IPS-18a (cell line): Measurements from ENCODE around the gene AMOTL2.

Experiments used
- H3K27ac ChIP-seq: one replicate; pipeline ENCODE4 v1.5.1; 2013; ENCODE audit warnings: low read length
- H3K27me3 ChIP-seq: one replicate; pipeline ENCODE4 v1.6.1; 2013; ENCODE audit warnings: mild to moderate bottlenecking, low read length; ENCODE audit not compliant: control insufficient read depth, insufficient read depth
- H3K36me3 ChIP-seq: one replicate; pipeline ENCODE4 v1.6.1; 2013; ENCODE audit warnings: low read depth, low read length; ENCODE audit not compliant: control insufficient read depth
- H3K4me1 ChIP-seq: one replicate; pipeline ENCODE4 v1.6.1; 2013; ENCODE audit warnings: low read depth, low read length; ENCODE audit not compliant: control insufficient read depth
- H3K4me3 ChIP-seq: one replicate; pipeline ENCODE4 v1.5.1; 2013; ENCODE audit warnings: low read length
- H3K9ac ChIP-seq: one replicate; pipeline ENCODE4 v1.6.1; 2013; ENCODE audit warnings: mild to moderate bottlenecking, low read length, moderate library complexity
- H3K9me3 ChIP-seq: one replicate; pipeline ENCODE4 v1.6.1; 2013; ENCODE audit warnings: low read depth, low read length; ENCODE audit not compliant: control insufficient read depth

The AMOTL2 gene

DNA sequence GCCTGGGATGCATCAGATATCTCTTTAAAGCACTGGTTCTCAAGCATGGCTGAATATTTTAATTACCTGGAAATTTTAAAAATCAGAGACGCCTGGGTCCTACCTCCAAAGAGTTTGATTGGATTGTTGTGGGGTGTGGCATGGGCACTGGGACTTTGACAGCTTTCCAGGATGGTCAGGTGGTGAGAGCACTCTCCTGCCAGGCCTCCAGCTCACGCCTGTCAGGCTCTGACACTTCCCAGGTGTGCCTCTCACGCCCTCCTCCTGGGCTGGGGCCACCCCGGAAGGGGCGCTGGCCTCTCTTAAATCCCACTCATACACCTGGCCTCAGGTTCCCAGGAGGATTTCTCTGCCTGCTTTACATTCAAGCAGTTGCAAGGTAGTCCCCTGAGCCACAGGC is 48.5 kb downstream of the AMOTL2 start:
- Histone ChIP-seq H3K4me3 (no peak overlapping the region), H3K36me3 (no peaks in the 10 kb centered on the region), H3K4me1 (peaks cover 18% of the 10 kb centered on the region), H3K27me3 (no peaks in the 10 kb centered on the region), H3K9ac (no peak overlapping the region), H3K27ac (no peak overlapping the region), H3K9me3 (no peaks in the 10 kb centered on the region)

DNA sequence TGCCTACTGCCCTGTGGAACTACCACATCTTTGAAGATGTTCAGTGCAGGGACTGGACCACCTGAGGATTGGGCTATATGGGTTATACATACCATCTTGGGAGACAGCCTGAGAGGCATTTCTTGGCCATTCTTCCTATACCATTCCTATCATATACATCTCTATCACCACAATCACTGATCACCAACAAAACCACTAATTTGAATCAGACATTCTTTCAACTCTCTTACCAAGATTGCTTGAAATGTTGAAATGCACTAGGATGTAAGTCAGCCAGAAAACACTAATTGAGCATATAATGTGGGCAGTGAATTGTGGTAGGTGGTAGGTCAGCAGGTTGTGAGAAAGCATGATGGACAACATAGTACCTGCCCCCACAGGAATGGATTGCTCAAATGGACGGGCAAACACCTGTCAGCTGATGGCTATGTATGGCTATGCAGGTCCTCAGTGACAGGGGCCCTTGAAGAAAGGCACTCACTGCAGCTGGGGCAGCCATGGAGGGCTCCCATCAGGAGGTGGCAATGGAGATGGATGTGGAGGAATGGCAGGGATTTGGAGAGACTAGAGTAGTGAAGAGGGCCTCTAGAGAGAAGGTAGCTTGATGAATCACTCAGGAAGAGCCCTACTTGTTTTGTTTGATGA is 49.1 kb downstream of the AMOTL2 start:
- Histone ChIP-seq H3K9me3 (no peaks in the 10 kb centered on the region), H3K36me3 (no peaks in the 10 kb centered on the region), H3K27ac (no peak overlapping the region), H3K27me3 (no peaks in the 10 kb centered on the region), H3K4me1 (peaks cover 18% of the 10 kb centered on the region), H3K4me3 (no peak overlapping the region), H3K9ac (no peak overlapping the region)

DNA sequence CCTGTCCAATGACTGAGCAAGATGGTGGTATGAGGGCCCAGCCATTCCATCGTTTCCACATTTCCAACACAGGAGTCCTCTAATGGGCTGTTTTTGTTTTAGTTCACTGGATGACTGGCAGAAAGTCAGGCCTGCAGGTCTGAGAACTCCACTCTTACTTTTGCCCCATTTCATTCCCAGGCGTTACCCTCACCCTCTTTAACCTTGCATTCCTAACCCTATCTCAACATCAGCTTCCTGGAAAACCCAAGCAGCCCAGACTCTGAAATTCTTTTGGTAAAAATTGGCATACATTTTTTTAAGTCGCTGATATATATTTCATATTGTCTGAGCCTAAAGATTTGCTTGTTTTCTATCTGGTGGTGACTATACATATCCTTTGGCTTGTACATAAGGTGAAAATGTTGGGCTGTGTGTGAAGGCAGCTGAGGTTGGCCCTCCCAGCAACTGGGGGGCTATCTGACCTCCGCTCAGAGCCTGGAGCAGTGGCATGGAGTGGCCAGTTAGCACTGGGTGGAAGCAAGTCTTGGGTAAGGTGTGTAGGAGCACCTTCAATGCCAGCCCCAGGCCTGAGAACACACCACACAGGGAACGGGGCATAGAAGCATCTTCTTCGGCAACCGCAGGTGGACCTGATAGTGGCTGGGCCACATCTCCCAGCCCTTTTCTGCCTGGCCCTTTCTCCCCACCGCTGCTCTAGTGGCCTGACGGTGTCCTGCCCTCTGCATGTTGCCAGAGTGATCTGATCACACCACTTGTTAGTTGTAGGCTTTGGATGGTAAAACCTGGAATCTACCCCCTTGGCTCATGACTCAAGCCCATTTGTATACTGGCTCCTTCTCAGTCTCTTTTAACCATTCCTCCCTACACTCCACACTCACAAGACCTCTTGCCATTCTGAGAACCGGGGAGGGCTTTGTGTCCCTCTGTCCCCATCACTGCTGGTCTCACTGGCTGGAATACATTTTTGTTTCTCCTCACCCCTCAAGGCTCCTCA is 50.0 kb downstream of the AMOTL2 start:
- Histone ChIP-seq H3K4me3 (no peak overlapping the region), H3K9ac (no peak overlapping the region), H3K27ac (no peak overlapping the region), H3K27me3 (no peaks in the 10 kb centered on the region), H3K36me3 (no peaks in the 10 kb centered on the region), H3K9me3 (no peaks in the 10 kb centered on the region), H3K4me1 (peaks cover 18% of the 10 kb centered on the region)

DNA sequence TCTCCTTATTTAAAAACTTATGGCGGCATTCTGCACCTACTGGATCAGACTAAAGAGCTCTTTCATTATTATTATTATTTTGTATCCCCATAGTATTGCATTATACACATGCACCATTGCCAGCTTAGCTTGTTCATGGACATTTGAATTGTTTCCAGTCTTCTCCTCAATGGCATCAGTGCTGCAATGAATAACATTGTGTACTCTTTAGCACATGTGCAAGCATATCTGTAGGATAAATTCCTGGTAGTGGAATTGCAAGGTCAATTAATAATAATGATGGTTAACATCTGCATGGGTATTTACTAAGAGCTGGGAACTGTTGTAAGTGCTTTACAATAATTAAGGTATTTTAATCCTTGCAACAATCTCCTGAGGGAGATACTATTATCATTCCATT is 52.0 kb downstream of the AMOTL2 start:
- peaks cover 16% of the 10 kb centered on the region for H3K4me1 ChIP-seq
- no peak overlapping the region for H3K27ac ChIP-seq
- H3K4me3 ChIP-seq, result no peak overlapping the region
- H3K9ac ChIP-seq, result no peak overlapping the region
- H3K9me3 ChIP-seq, result no peaks in the 10 kb centered on the region
- no peaks in the 10 kb centered on the region for H3K27me3 ChIP-seq
- no peaks in the 10 kb centered on the region for H3K36me3 ChIP-seq

DNA sequence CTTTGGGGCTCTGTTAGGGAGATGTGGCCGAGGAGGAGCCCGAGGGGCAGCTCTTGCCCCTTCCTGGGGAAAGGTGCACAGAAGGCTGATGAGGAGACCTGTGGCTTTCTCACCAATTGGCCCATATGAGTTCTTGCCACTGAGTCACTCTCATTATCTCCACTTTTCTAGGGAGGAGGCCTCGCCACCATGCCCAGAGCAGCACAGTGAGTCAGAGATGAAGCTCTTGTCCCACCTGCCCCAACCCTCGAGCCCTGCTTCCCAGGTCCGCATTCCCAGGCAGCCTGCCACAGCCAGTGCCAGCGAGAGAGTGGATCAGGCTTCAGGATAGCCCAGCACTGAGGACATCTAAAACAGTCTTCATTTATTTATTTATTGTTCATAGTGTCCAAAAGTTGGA is 53.5 kb downstream of the AMOTL2 start:
- no peaks in the 10 kb centered on the region for H3K36me3 ChIP-seq
- H3K9me3 ChIP-seq, result no peaks in the 10 kb centered on the region
- no peak overlapping the region for H3K9ac ChIP-seq
- H3K27ac ChIP-seq, result no peak overlapping the region
- H3K4me3 ChIP-seq, result no peak overlapping the region
- no peaks in the 10 kb centered on the region for H3K27me3 ChIP-seq
- peaks cover under 1% of the 10 kb centered on the region for H3K4me1 ChIP-seq

DNA sequence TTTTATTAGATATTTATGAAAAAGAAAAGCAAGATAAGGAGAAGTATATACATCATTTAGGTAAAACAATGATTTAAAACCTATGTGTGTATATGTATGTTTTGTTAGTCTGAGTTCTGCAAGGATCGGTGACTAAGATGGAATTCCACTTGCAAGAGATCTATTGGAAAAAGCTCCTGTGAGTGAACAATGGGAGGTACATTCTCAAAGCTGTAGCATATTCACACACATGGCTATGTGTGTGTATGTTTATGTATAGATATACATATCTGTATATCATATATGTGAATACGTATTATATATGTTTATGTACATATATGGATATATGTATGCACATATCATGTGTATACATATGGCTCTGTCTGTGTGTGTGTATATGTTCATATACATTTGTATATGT is 54.3 kb downstream of the AMOTL2 start:
- Histone ChIP-seq H3K27me3 (peaks cover 3% of the 10 kb centered on the region), H3K9me3 (no peaks in the 10 kb centered on the region), H3K36me3 (no peaks in the 10 kb centered on the region), H3K4me3 (no peak overlapping the region), H3K4me1 (peaks cover 6% of the 10 kb centered on the region), H3K27ac (no peak overlapping the region), H3K9ac (no peak overlapping the region)

DNA sequence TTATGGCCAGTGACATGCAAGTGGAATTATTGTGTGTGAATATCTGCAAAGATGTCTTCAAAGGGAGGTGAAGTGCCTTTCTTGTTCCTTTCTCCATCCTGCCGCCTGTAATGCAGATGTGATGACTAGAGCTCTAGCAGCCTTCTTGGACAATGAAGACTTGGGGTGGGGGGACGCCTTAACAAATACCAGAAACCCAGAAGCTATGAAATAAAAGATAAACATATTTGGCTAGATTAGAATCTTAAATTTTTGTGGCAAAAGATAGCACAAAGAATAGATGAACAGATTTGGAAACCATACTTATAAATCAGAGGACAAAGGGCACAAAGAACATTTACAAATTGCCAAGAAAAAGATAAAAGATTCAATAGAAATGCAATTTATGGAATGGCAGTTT is 56.1 kb downstream of the AMOTL2 start:
- Histone ChIP-seq H3K4me1 (peaks cover 11% of the 10 kb centered on the region), H3K9me3 (no peaks in the 10 kb centered on the region), H3K36me3 (no peaks in the 10 kb centered on the region), H3K27me3 (peaks cover 20% of the 10 kb centered on the region), H3K27ac (no peak overlapping the region), H3K4me3 (no peak overlapping the region), H3K9ac (no peak overlapping the region)

DNA sequence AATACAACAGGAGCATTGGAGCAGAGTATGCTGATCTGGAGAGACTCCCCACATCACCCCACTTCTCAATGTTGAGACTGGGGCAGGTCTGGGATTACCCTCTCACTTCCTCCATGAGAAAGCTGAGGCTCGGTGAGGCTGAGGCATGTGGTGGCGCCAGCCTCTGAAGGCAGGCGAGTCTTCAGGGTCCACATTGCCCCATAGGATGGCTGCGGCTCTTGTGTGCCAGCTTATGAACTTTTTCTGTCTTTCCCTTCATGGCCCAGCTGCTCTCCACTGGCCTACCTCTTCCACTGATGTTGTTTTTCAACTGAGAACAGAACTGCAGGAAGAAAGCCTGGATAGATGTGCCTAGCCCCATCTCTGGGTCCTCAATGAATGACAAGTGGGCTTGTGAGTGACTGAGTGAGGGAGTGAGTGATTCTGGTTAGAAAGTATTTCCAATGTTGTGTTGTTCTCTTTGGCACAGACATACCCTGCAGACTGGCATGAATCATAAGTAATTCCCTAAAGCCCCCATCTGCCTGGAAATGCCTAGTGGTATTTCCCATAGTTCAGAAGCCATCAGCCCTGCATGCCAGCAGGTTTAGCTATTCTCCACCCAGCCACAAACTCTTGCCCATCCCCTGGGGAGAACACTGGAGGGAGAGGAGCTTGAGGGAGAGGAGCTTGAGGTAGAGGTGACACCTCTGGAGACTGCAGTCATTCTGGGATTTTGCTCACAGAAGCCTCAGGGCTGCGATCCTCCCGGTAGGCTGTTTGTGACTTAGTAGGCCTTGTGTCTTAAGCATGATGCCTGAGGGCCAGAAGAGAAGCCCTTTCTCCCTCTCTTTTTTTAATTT is 56.9 kb downstream of the AMOTL2 start:
- no peaks in the 10 kb centered on the region for H3K9me3 ChIP-seq
- H3K4me3 ChIP-seq, result no peak overlapping the region
- H3K9ac ChIP-seq, result no peak overlapping the region
- H3K27me3 ChIP-seq, result peaks cover 27% of the 10 kb centered on the region
- H3K36me3 ChIP-seq, result no peaks in the 10 kb centered on the region
- H3K27ac ChIP-seq, result no peak overlapping the region
- peaks cover 11% of the 10 kb centered on the region for H3K4me1 ChIP-seq

DNA sequence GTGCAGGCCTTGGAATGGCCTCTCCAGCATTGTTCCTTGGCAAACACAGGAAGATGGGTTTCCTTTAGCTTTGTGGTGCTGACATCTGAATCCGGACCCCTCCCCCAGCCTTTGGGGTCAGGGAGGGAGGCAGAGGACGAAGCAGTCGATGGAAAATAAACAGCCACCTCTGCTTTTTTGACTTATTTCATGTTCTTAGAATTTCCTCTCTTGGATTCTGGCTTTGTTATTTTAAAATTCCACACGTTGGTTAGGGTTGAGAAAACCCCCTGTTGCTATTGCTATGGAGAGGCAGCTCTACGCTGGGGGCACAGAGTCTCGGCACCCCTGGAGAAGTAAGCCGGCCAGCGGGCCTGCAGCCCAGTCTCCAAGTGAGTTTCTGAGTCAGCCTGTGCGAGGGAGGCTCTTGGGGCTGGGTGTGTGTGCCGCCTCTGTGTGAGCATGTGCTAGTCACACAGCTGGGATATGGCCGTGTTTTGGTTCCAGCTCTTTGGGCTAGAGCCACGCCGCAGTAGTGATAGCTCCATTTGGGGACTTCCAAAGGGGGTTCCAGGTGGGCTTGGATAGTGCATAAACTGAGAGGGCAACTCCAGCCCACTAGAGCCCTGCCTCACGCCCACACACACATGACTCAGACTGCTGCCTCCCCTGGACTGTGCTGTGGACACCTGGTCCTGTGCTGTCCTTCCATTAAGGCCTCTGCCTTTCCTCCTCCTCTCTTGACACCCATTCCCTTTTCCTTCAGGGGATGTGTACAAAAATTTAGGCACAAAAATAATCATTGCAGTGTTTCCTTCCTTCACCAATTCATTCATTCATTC is 58.8 kb downstream of the AMOTL2 start:
- no peak overlapping the region for H3K4me3 ChIP-seq
- no peaks in the 10 kb centered on the region for H3K36me3 ChIP-seq
- no peak overlapping the region for H3K9ac ChIP-seq
- H3K27me3 ChIP-seq, result peaks cover 33% of the 10 kb centered on the region
- H3K4me1 ChIP-seq, result peaks cover 11% of the 10 kb centered on the region
- H3K9me3 ChIP-seq, result no peaks in the 10 kb centered on the region
- H3K27ac ChIP-seq, result no peak overlapping the region

DNA sequence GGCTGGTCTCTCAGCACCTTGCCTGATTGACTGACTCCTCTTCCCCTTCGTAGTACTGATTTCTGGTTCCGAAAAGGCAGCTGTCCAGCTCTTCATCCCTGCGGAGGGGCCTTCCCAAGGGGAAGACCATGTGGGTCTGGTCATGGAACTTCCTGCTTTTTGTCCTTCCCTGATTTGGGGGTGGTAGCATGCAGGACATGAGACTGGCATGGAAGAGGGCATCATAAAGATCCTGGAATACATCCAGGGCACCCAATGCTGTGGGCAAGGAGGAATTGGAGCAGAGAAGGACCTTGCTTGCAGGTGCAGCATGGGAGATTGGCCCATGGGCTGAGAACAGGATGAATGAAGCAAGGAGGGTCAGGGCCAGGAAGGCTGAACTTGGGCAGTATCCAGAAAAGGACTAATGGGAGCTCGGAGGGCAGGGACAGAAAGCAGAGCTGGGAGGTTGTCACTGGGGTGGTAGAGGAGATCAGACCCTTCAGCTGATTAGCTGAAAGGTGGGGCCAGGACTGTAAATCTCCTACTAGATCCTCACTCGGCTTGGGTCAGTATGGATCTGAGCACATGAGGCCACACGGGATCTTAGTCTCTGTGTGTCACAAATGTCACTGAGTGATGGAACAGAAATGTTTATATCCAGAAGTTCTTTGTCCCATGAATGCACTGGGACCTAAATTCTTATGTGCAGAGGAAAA is 59.5 kb downstream of the AMOTL2 start:
- H3K27me3 ChIP-seq, result peaks cover 33% of the 10 kb centered on the region
- H3K9ac ChIP-seq, result no peak overlapping the region
- H3K4me1 ChIP-seq, result peaks cover 11% of the 10 kb centered on the region
- no peaks in the 10 kb centered on the region for H3K36me3 ChIP-seq
- H3K27ac ChIP-seq, result no peak overlapping the region
- H3K4me3 ChIP-seq, result no peak overlapping the region
- no peaks in the 10 kb centered on the region for H3K9me3 ChIP-seq
